K562 (cell line): ENCODE results near the gene ERCC6. TPM values are rescaled to one million over a fixed set of nuclear protein-coding genes. Genes with fewer than 3 reads are reported as not detected.

ENCODE experiments used
- ATAC-seq: fragments of 200-7000 bp; cut with Tn5 transposase; 3 replicates; pipeline ENCODE4 v1.9.1; 2020; ENCODE audit warnings: moderate library complexity
- BruUV-seq: library from RNA; stranded (reverse); fragments of 400-500 nt; replicated peaks from 2 replicates; lab custom pipeline; 2021; lab: Mats Ljungman, UMichigan
- CTCF ChIA-PET: fragments of 300-600 bp; formaldehyde crosslinking; extraction: SDS; loops from one replicate; lab custom pipeline; 2021; ENCODE audit warnings: low intra/inter-chr PET ratio; lab: Yijun Ruan, JAX
- POLR2A ChIA-PET: fragments of 300-600, 350-650 bp; sonication (Branson Sonifier 250); formaldehyde crosslinking; extraction: SDS; loops from one replicate; lab custom pipeline; 2021; ENCODE audit warnings: antibody characterized with exemption, inconsistent platforms; lab: Yijun Ruan, JAX
- DNase-seq, 4 experiments: peaks; one replicate each; pipeline versions ENCODE4 v3.0.0 to v3.0.0-alpha.2; 2011 to 2018; ENCODE audit warnings: low spot score in 3 of 4, mixed read lengths in 3 of 4; ENCODE audit errors: extremely low read depth in 1 of 4
- FAIRE-seq: peaks from 2 replicates; lab custom pipeline; 2011; peaks lifted over from hg19 to GRCh38; lab: Jason Lieb, UNC
- H2AFZ ChIP-seq: 2 replicates; pipeline ENCODE4 v1.6.0; 2011; ENCODE audit warnings: low read depth, low read length, control low read depth, inconsistent platforms
- H3K27ac ChIP-seq: fragments of 200-600 bp; 3 replicates; pipeline ENCODE4 v1.8.0; 2011; ENCODE audit warnings: low read depth, mild to moderate bottlenecking, control low read depth, inconsistent platforms, low read length, moderate library complexity, mixed read lengths; ENCODE audit errors: extremely low read depth
- H3K27me3 ChIP-seq, 2 experiments: fragments of 300-600 bp in 1 of 2; 2 replicates in 1 of 2; 3 replicates in 1 of 2; pipeline versions ENCODE4 v1.6.0 to v1.8.0; 2011; ENCODE audit warnings: inconsistent platforms in 2 of 2, low read length in 2 of 2, mild to moderate bottlenecking in 1 of 2, mixed read lengths in 1 of 2, moderate library complexity in 1 of 2; ENCODE audit not compliant: control insufficient read depth in 2 of 2, insufficient read depth in 2 of 2
- H3K36me3 ChIP-seq: fragments of 300-600 bp; 3 replicates; pipeline ENCODE4 v1.8.0; 2011; ENCODE audit warnings: mild to moderate bottlenecking, low read length, inconsistent platforms; ENCODE audit not compliant: control insufficient read depth, insufficient read depth
- H3K4me1 ChIP-seq, 2 experiments: fragments of 200-600 bp in 1 of 2; replicated peaks in 1 of 2; 2 replicates in 1 of 2; 3 replicates in 1 of 2; pipeline versions ENCODE4 v1.5.1 to v1.8.0; 2011; ENCODE audit warnings: inconsistent platforms in 2 of 2, low read length in 2 of 2, mild to moderate bottlenecking in 1 of 2, mixed read lengths in 1 of 2, moderate library complexity in 1 of 2; ENCODE audit not compliant: control insufficient read depth in 2 of 2, insufficient read depth in 2 of 2
- H3K4me2 ChIP-seq: 2 replicates; pipeline ENCODE4 v1.6.1; 2011; ENCODE audit warnings: low read length, control low read depth, inconsistent platforms, mixed read lengths; ENCODE audit not compliant: insufficient read depth
- H3K4me3 ChIP-seq: fragments of 200-600 bp; sonication (generic), shearing (Covaris generic); 2 replicates; pipeline ENCODE4 v1.5.1; 2016; ENCODE audit warnings: control low read depth, inconsistent platforms
- H3K79me2 ChIP-seq: fragments of 200-600 bp; 3 replicates; pipeline ENCODE4 v1.8.0; 2011; ENCODE audit warnings: low read length, inconsistent platforms; ENCODE audit not compliant: control insufficient read depth, insufficient read depth
- H3K9ac ChIP-seq, 2 experiments: 2 replicates each; pipeline versions ENCODE4 v1.6.0 to v1.6.1; 2011; ENCODE audit warnings: low read depth in 2 of 2, low read length in 2 of 2, control low read depth in 1 of 2, inconsistent platforms in 1 of 2, mild to moderate bottlenecking in 1 of 2, mixed read lengths in 1 of 2; ENCODE audit not compliant: insufficient read depth in 1 of 2
- H3K9me1 ChIP-seq: one replicate; pipeline ENCODE4 v1.6.0; 2011; ENCODE audit warnings: inconsistent platforms, mild to moderate bottlenecking, low read length, moderate library complexity; ENCODE audit not compliant: control insufficient read depth, insufficient read depth
- H3K9me3 ChIP-seq: replicated peaks from 2 replicates; pipeline ENCODE4 v1.5.1; 2011; ENCODE audit warnings: low read depth, low read length, inconsistent platforms; ENCODE audit not compliant: control insufficient read depth, insufficient read depth
- H4K20me1 ChIP-seq: replicated peaks from 2 replicates; pipeline ENCODE4 v1.6.1; 2011; ENCODE audit warnings: low read length, inconsistent platforms, mixed read lengths; ENCODE audit not compliant: control insufficient read depth, insufficient read depth
- ARID2 ChIP-seq: fragments of 450-650 bp; IDR thresholded peaks from 2 replicates; pipeline ENCODE4 v1.6.1; 2017; ENCODE audit warnings: antibody characterized with exemption, mild to moderate bottlenecking
- ESRRA ChIP-seq: fragments of 450-650 bp; IDR thresholded peaks from 2 replicates; pipeline ENCODE4 v1.6.1; 2014; ENCODE audit warnings: low read depth, mild to moderate bottlenecking, moderate library complexity, borderline replicate concordance
- HMBOX1 ChIP-seq: sonication (generic); IDR thresholded peaks from 2 replicates; pipeline ENCODE4 v1.6.1; 2016
- IRF9 ChIP-seq: fragments of 450-650 bp; IDR thresholded peaks from 2 replicates; pipeline ENCODE4 v1.6.1; 2016; ENCODE audit warnings: missing biosample characterization, missing genetic modification characterization
- KAT8 ChIP-seq: fragments of 450-650 bp; IDR thresholded peaks from 2 replicates; pipeline ENCODE4 v1.6.1; 2016; ENCODE audit warnings: low read depth, mild to moderate bottlenecking
- MIER1 ChIP-seq: fragments of 450-650 bp; IDR thresholded peaks from 2 replicates; pipeline ENCODE4 v1.6.1; 2016; ENCODE audit warnings: antibody characterized with exemption, mild to moderate bottlenecking, low read depth
- MYBL2 ChIP-seq, 2 experiments: fragments of 450-650 bp in 1 of 2; sonication (generic) in 1 of 2; formaldehyde crosslinking in 1 of 2; IDR thresholded peaks; 2 replicates each; pipeline versions ENCODE4 v1.6.1 to v1.8.1; 2017 to 2022; ENCODE audit warnings: borderline replicate concordance in 1 of 2, inconsistent platforms in 1 of 2, low read depth in 1 of 2, mild to moderate bottlenecking in 1 of 2, missing genetic modification reagents in 1 of 2, moderate library complexity in 1 of 2
- POU5F1 ChIP-seq: fragments of 150-350 bp; IDR thresholded peaks from 2 replicates; pipeline ENCODE4 v1.6.1; 2014; ENCODE audit warnings: borderline replicate concordance, low read length, low read depth, mild to moderate bottlenecking; ENCODE audit not compliant: partially characterized antibody
- RCOR1 ChIP-seq, 2 experiments: IDR thresholded peaks; 2 replicates each; pipeline ENCODE4 v1.6.1; 2012; ENCODE audit warnings: low read depth in 2 of 2, low read length in 2 of 2, borderline replicate concordance in 1 of 2, improper control_type of control experiment in 1 of 2
- SOX6 ChIP-seq: fragments of 450-650 bp; IDR thresholded peaks from 2 replicates; pipeline ENCODE4 v1.6.1; 2014; ENCODE audit warnings: mild to moderate bottlenecking
- STAT6 ChIP-seq: sonication (generic); formaldehyde crosslinking; IDR thresholded peaks from 2 replicates; pipeline ENCODE4 v1.8.1; 2023; ENCODE audit warnings: mild to moderate bottlenecking, missing genetic modification reagents
- TAF15 ChIP-seq: fragments of 200-400 bp; formaldehyde crosslinking; IDR thresholded peaks from 2 replicates; pipeline ENCODE4 v1.6.1; 2017; ENCODE audit warnings: mild to moderate bottlenecking, low read depth, low read length, moderate library complexity
- ZNF449 ChIP-seq: fragments of 250-450 bp; sonication (Bioruptor Pico); IDR thresholded peaks from 2 replicates; pipeline ENCODE4 v1.8.0; 2022; ENCODE audit warnings: moderate library complexity, mild to moderate bottlenecking, inconsistent platforms
- ZNF589 ChIP-seq: fragments of 200-800 bp; sonication (Bioruptor generic); IDR thresholded peaks from 2 replicates; pipeline ENCODE4 v1.6.1; 2016; ENCODE audit warnings: low read depth, missing genetic modification characterization, missing compliant biosample characterization
- ZNF696 ChIP-seq: fragments of 250-450 bp; sonication (Bioruptor Pico); conservative IDR thresholded peaks from 2 replicates; pipeline ENCODE4 v1.4.0; 2020; ENCODE audit warnings: mild to moderate bottlenecking, moderate library complexity
- WGBS: fragments of 100-300 bp; shearing (Covaris generic); methylation state at CpG from one replicate; pipeline ENCODE4 v1.1.6; 2016; ENCODE audit warnings: low coverage, mixed read lengths; ENCODE audit not compliant: insufficient coverage; ENCODE audit errors: missing lambda C conversion rate; 5-methylcytosine and 5-hydroxymethylcytosine counted together
- in situ Hi-C: fragments of 300-500 bp; cut with MboI; formaldehyde crosslinking; loops from 4 replicates; pipeline ENCODE4 v1.15.0; 2018; ENCODE audit warnings: inconsistent platforms, mixed read lengths
- intact Hi-C: fragments of 100-400 bp; cut with micrococcal nuclease; formaldehyde crosslinking; loops from 2 replicates; pipeline ENCODE4 v1.14.2; 2022
- polyA plus RNA-seq, 8 experiments: library from polyadenylated mRNA; depleted of rRNA in 4 of 8; stranded (reverse) in 5 of 8; unstranded in 3 of 8; fragments of >200 nt; fragmentation: Nextera tagmentation in 2 of 8; fragmentation: Illumina TruSeq in 1 of 8; extraction: Ambion mirVana in 2 of 8; extraction: Trizol in 1 of 8; gene quantifications; 2 replicates each; pipeline versions ENCODE4 v1.2.1 to v1.2.3, GENCODE V29; 2011 to 2014; ENCODE audit warnings: inconsistent platforms in 1 of 8, missing spikeins in 1 of 8
- total RNA-seq, 7 experiments: library from RNA; depleted of rRNA in 6 of 7; stranded (reverse); fragments of >200 nt in 6 of 7; fragmentation: Illumina TruSeq in 2 of 7; extraction: Trizol in 2 of 7; gene quantifications; 2 replicates each; pipeline versions ENCODE4 v1.2.1 to v1.2.3, GENCODE V29; 2011 to 2021; ENCODE audit warnings: low replicate concordance in 1 of 7

The ERCC6 gene
- total and polyA plus RNA-seq, 9 of the 15 experiments (the other 6 are each of a cell fraction or from before 2014, with no cell fraction given) = 7.8 to 17.7 (median 11.8) TPM

DNA sequence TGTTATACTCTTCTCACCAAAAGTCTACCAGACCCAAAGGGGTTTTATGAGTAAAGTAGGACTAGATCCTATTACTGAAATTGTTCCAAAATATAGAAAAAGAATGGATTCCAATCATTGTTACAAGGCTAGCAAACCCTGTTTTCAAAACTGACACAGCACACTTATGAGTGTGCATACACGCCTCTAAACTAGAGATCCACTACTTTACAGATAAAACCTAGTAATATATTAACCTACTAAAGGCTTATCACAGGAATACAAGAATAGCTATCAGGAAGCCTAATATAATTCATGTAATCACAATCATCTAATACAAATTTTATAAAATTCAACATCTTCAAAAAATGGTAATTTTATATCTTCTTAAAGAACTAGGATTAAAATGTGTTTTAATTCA lies 52.2 kb downstream of the ERCC6 start:
- no peak for TF ChIP-seq POU5F1
- TF ChIP-seq RCOR1 (IDR thresholded peaks at IDR 0.05; ENCODE audit: borderline replicate concordance in 1 of 2, low read depth in 2 of 2, low read length in 2 of 2) = no peak
- no peak for TF ChIP-seq ARID2
- no peak for TF ChIP-seq SOX6
- no peak for TF ChIP-seq ESRRA
- no peak for TF ChIP-seq MIER1
- TF ChIP-seq HMBOX1 = no peak
- no peak for TF ChIP-seq KAT8
- TF ChIP-seq ZNF449 (CRISPR knock-in tag) = no peak
- no peak for TF ChIP-seq STAT6
- TF ChIP-seq ZNF696 (CRISPR knock-in tag) = no peak
- no peak for TF ChIP-seq MYBL2 (IDR thresholded peaks at IDR 0.05; ENCODE audit: low read depth)
- no peak for TF ChIP-seq MYBL2 (CRISPR knock-in tag; IDR thresholded peaks at IDR 0.05; ENCODE audit: borderline replicate concordance)
- TF ChIP-seq ZNF589 = no peak
- no peak for TF ChIP-seq IRF9
- TF ChIP-seq TAF15 = no peak
- H3K4me3 ChIP-seq = no peak overlapping the region
- H4K20me1 ChIP-seq = no peaks in the 10 kb centered on the region
- BruUV-seq = no TSS peak
- no peak overlapping the region for H3K9ac ChIP-seq
- no peaks in the 10 kb centered on the region for H3K9me1 ChIP-seq
- H3K79me2 ChIP-seq = no peaks in the 10 kb centered on the region
- CTCF ChIA-PET = no interaction called here
- DNase-seq (no peak), FAIRE-seq (no peak), ATAC-seq (no peak)
- H3K36me3 ChIP-seq = no peaks in the 10 kb centered on the region; the same call in none of the 3 replicates
- no peaks in the 10 kb centered on the region for H3K9me3 ChIP-seq
- no peak overlapping the region for H3K27ac ChIP-seq
- POLR2A ChIA-PET = no interaction called here
- H3K27me3 ChIP-seq = no peaks in the 10 kb centered on the region
- no peak overlapping the region for H2AFZ ChIP-seq
- H3K4me2 ChIP-seq = no peak overlapping the region
- in situ Hi-C loops = no loop called here
- no peaks in the 10 kb centered on the region for H3K4me1 ChIP-seq
- intact Hi-C loops = no loop called here
- WGBS = 57% methylated on average over 1 of the region's 1 CpG
